BE2C (cell line): Measurements from ENCODE around the gene OGFOD2.

Experiments
- DNase-seq: peaks from one replicate; pipeline ENCODE4 v3.0.0-alpha.2; 2020
- H3K27me3 ChIP-seq: fragments of 250-450 bp; sonication (Bioruptor Pico); 2 replicates; pipeline ENCODE4 v1.5.1; 2020; ENCODE audit warnings: mild to moderate bottlenecking
- H3K36me3 ChIP-seq: fragments of 250-450 bp; sonication (Bioruptor Pico); 2 replicates; pipeline ENCODE4 v1.5.1; 2020; ENCODE audit warnings: mild to moderate bottlenecking
- H3K4me1 ChIP-seq: fragments of 250-450 bp; sonication (Bioruptor Pico); 2 replicates; pipeline ENCODE4 v1.5.1; 2020
- H3K4me3 ChIP-seq: 2 replicates; pipeline ENCODE4 v1.5.1; 2011; ENCODE audit warnings: low read depth, low read length
- H3K9me3 ChIP-seq: fragments of 250-450 bp; sonication (Bioruptor Pico); 2 replicates; pipeline ENCODE4 v1.5.1; 2020
- TF ChIP-seq, protein P1 (sequence below): IDR thresholded peaks from 2 replicates; pipeline ENCODE4 v1.5.1; 2012; ENCODE audit warnings: mild to moderate bottlenecking, low read depth, low read length

OGFOD2 gene

DNA sequence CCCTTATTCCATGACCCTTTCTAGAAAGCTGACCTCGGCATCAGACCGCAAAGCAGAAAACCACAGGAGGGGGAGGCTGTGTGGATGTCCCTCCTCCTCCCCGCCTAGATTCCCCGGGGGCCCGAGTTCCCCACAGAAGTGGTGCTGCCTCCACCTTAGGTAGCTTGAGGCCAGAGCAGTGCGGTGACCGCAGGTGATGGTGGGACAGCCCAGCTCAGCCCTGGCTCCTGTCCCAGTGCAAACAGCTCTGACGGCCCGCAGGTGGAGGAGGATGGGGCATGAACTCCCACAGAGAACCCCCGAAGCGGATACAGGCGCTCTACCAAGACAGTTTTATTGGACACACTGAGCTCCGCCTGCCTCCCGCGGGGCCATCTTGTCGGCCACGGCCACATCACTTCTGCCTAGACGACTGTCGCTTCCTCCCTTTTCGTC lies 25.0 kb downstream of the OGFOD2 start:
- Histone ChIP-seq H3K27me3 (no peaks in the 10 kb centered on the region), H3K36me3 (no peaks in the 10 kb centered on the region), H3K4me1 (no peaks in the 10 kb centered on the region), H3K9me3 (no peaks in the 10 kb centered on the region), H3K4me3 (no peak overlapping the region)
- DNase-seq: no peak
- TF ChIP-seq, protein P1, sequence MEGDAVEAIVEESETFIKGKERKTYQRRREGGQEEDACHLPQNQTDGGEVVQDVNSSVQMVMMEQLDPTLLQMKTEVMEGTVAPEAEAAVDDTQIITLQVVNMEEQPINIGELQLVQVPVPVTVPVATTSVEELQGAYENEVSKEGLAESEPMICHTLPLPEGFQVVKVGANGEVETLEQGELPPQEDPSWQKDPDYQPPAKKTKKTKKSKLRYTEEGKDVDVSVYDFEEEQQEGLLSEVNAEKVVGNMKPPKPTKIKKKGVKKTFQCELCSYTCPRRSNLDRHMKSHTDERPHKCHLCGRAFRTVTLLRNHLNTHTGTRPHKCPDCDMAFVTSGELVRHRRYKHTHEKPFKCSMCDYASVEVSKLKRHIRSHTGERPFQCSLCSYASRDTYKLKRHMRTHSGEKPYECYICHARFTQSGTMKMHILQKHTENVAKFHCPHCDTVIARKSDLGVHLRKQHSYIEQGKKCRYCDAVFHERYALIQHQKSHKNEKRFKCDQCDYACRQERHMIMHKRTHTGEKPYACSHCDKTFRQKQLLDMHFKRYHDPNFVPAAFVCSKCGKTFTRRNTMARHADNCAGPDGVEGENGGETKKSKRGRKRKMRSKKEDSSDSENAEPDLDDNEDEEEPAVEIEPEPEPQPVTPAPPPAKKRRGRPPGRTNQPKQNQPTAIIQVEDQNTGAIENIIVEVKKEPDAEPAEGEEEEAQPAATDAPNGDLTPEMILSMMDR: no peak

DNA sequence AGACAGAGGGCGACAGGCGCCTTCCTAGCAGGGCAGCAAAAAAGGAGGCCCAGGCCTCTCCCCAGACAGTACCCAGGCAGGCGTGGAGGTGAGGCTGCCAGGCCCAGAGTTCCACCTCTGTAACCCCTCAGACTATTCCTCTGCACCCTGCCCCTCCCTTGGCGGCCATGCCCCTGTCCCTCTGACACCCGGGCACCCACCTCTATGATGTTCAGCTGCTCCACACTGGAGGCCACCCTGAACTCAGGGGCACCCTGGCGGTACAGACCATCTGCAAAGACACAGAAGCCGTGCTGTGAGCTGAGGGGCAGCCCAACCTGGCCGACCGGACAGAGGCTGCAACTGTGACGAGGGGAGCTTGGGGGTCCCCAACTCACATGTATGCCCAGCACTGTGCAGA lies 25.5 kb downstream of the OGFOD2 start:
- Histone ChIP-seq H3K27me3 (no peaks in the 10 kb centered on the region), H3K4me1 (no peaks in the 10 kb centered on the region), H3K36me3 (no peaks in the 10 kb centered on the region), H3K4me3 (no peak overlapping the region), H3K9me3 (no peaks in the 10 kb centered on the region)
- TF ChIP-seq, protein P1: no peak
- no peak for DNase-seq

DNA sequence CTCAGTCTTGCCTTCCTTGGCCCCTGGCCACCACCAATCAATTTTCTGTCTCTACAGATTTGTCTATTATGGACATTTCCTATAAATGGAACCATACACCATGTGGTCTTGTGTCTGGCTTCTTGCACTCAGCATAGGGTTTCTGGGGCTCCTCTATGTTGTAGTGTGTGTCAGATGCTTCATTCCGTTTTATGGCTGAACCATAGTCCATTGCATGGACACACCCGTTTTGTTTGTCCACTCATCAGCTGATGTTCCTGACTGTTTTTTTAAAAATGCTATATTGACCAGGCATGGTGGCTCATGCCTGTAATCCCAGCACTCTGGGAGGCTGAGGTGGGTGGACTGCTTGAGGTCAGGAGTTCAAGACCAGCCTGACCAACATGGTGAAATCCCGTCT lies 26.4 kb downstream of the OGFOD2 start:
- H3K4me3 ChIP-seq: no peak overlapping the region
- H3K27me3 ChIP-seq: no peaks in the 10 kb centered on the region
- TF ChIP-seq, protein P1: no peak
- no peak for DNase-seq
- H3K4me1 ChIP-seq: no peaks in the 10 kb centered on the region
- H3K36me3 ChIP-seq: no peaks in the 10 kb centered on the region
- no peaks in the 10 kb centered on the region for H3K9me3 ChIP-seq

DNA sequence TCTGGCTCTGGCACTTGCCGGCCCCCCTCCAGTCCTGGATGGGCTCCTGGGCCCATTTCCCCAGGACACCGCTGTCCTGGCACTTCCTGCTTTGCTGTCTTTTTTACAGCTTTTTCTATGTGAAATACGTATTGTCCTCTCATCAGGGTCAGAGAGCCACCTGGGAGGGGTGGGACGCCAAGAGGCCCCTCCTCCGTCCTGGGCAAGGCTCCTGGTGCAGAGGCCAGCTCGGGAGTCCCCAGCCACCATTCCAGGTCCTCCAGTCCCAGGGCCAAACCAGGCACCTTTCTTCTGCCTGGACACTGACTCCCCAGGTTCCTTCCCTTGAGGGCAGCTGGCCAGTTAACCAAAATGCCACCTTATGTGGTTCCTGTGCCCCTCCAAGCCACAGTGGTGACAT lies 28.2 kb downstream of the OGFOD2 start:
- TF ChIP-seq, protein P1: no peak
- no peak for DNase-seq
- no peaks in the 10 kb centered on the region for H3K9me3 ChIP-seq
- no peaks in the 10 kb centered on the region for H3K36me3 ChIP-seq
- H3K4me1 ChIP-seq: no peaks in the 10 kb centered on the region
- H3K4me3 ChIP-seq: no peak overlapping the region
- H3K27me3 ChIP-seq: no peaks in the 10 kb centered on the region

DNA sequence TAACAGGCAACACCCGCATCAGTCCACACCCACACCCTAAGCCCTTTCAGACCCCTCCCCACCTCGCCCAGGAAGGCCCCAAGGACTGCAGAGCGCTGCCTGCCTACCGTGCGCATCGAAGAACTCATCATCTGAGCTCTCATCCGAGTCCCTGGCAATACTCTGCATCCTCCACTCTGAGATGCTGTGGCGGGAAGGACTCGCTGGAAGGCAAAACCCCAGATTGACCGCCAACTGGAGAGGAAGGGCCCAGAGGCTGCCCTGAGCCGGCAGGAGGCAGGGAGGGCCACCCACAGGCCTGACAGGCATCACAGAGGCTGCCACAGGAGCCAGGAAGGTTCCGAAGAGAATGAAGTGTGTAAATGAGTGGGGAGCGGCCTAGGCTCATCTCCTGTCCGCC lies 29.2 kb downstream of the OGFOD2 start:
- TF ChIP-seq, protein P1: no peak
- H3K36me3 ChIP-seq: no peaks in the 10 kb centered on the region
- H3K9me3 ChIP-seq: no peaks in the 10 kb centered on the region
- no peak overlapping the region for H3K4me3 ChIP-seq
- H3K27me3 ChIP-seq: no peaks in the 10 kb centered on the region
- DNase-seq: no peak
- no peaks in the 10 kb centered on the region for H3K4me1 ChIP-seq

DNA sequence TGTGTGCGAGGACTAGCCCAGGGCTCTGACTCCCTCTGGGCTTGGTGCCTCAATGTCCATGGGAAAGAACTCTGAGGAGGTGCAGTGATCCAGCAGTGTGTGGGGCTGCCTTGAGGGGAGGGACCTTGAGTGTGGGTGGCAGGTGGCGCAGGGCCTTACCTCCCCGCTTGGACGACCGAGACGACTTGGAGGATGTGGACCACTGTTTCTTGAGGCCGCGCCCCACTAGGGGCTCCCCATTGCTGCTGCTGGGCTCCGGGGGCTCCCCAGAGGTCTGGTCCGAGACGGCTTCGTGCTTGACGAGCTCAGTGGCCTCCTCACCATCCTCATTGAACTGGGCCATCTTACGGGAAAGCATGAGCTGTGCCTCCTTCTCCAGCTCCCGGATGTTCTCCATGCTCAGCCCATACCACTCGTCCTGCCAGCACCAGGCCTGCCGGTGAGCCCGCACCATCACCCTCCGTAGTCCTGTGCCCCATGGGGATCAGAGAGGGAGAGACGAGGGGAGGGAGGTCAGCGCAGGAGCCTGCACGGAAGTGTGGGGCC lies 30.1 kb downstream of the OGFOD2 start:
- Histone ChIP-seq H3K4me1 (no peaks in the 10 kb centered on the region), H3K27me3 (no peaks in the 10 kb centered on the region), H3K36me3 (no peaks in the 10 kb centered on the region), H3K9me3 (no peaks in the 10 kb centered on the region), H3K4me3 (no peak overlapping the region)
- TF ChIP-seq, protein P1: no peak
- no peak for DNase-seq
